Measurements from ENCODE around the gene SCAMP2.
"Not testable (repeated sequence)": the region's sequence is repeated elsewhere in the genome, so short reads cannot be mapped to it uniquely, and the experiment has no call there.

The SCAMP2 gene

DNA sequence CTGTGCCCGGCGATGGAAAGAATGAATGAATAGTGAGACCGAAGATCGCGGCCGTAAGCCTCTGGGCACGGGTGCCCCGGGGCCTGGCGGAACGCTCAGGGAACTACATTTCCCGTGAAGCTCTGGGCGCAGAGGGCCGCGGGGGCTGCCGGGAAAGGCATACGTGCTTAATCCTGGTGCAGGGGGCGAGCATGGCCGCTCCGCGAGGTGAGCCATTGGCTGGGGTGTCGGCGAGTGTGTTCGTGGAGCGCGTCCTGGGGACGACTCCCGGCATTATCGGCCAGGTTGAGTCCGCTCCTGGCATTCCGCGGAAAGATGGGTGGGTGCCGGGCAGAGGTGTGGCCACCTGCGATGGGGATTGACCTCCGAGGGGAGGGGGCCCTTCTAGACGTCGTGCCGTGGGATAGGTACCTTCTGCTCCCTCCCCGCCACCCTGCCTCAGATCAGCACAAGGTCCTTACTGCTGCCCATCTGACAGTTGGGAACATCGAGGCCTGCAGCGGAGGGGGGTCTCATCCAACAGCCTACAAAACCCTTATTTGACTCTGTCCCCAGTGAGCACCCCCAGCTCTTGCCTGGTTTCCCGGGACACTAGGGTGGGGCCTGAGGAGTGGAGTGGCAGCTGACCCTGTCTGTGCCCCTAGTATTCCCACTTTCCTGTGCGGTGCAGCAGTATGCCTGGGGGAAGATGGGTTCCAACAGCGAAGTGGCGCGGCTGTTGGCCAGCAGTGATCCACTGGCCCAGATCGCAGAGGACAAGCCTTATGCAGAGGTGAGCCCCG is 16.9 kb upstream of the SCAMP2 start, which contains the start of gene MPI:
Gene MPI, plus strand, starts transcription at position 160 of the 782 bp plus-strand sequence. Its CDS starts 32 bp downstream, at position 192.
- DNase-seq, result peak; percentile 84

DNA sequence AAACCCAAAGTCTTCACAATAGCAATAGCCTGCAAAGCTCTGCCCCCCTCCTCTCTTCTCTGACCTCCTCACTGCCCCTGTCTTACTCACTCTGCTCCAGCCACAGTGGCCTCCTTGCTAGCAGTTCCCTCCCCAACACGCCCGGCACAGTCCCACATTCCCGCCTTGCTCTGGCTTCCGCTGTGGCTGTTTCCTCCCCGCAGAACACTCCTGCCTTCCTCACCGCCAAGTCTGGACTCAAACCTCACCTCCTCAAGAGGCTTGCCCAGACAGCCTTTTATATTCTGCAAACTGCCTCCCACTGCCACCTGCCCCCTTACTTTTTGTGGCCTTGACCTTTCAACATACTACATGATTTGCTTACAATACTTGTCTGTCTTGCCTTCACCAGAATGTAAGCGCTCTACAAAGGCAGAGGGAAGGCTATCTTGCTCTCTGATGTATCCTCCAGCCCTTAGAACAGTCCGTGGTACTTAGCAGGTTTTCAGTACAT is 16.3 kb upstream of the SCAMP2 start:
- DNase-seq, result no peak

- no peak for DNase-seq
These were observed 15.6 kb upstream of the SCAMP2 start for GRCh38 chr15:74888716-74889115.

- DNase-seq, result not testable (repeated sequence)
These were observed 14.5 kb upstream of the SCAMP2 start for GRCh38 chr15:74887537-74888193.

GRCh38 chr15:74885461-74885860 is 12.3 kb upstream of the SCAMP2 start:
- DNase-seq, result no peak

DNA sequence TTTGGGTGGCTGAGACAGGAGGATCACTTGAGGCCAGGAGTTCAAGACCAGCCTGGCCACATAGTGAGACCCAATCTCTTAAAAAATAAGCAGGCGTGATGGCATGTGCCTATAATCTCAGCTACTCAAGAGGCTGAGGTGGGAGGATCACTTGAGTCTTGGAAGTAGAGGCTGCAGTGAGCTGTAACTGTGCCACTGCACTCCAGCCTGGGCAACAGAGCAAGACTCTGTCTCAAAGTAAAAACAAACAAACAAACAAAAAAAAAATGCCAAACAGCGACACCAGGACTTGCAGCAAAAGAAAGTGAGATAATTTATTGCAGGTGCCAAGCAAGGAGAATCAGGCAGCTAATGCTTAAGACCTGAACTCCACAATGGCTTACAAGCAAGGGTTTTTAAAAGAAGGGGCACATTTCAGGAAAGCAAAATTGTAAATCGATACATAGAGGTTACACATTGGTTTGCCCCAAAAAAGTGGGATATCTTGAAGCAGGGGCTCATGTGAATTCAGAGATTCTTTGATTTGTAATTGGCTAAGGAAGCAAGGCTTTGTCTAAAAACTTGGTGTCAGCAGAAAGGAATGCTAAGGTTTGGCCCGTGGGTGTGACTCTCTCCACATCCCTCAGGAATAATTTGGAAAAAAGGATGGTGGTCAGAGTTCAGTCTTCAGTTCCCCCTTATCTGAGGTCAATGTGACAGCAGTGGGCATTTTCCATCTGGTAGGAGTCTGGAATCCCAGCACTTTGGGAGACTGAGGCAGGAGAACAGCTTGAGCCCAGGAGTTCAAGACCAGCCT is 11.5 kb upstream of the SCAMP2 start:
- no peak for DNase-seq

GRCh38 chr15:74882528-74882927 is 9.4 kb upstream of the SCAMP2 start:
- no peak for DNase-seq

GRCh38 chr15:74878273-74878672 is 5.1 kb upstream of the SCAMP2 start:
- no peak for DNase-seq

DNA sequence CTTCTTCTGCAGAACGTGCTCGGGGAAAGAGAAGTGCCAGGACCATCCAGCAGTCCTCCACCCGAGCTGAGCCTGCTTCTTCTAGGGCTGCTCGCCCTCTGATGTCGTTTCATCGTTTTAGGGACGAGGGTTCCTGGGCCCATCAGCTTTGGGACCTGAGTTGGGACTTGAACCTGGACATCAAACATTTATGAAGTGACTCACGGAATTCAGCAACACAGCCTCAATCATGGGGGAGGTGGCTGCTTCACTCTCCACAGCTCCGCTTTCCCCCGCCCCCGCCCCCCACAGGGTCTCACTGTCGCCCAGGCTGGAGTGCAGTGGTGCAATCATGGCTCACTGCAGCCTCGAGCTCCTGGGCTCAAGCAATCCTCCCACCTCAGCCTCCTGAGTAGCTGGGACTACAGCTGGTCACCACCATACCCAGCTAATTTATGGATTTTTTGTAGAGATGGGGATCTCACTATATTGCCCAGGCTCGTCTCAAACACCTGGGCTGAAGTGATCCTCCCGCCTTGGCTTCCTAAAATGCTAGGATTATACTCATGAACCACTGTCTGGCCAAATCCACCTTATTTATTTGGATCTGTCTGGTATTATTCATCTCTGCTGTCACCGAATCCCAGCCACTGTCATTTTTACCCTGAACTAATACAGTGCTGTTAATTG is 725 bp upstream of the SCAMP2 start:
- DNase-seq, result no peak

DNA sequence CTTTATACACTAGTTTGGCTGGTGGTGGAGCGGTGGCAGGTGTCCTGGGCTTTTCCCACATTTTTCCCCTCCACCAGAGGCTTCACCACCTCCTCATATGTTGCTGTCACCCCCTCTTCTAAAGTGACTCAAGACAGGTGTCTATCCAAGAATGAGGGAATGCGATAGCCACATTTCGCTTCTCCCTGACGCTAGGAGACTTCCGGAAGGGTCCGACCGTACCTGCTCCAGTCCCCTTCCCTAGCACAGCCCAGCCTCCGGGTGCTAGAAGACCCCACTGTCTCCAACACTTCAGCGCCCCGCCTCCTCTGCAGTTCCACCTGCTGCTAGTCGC is 496 bp downstream of the SCAMP2 start:
- DNase-seq, result no peak

- DNase-seq, result no peak
These were observed 2.5 kb downstream of the SCAMP2 start for GRCh38 chr15:74870436-74871215.

DNA sequence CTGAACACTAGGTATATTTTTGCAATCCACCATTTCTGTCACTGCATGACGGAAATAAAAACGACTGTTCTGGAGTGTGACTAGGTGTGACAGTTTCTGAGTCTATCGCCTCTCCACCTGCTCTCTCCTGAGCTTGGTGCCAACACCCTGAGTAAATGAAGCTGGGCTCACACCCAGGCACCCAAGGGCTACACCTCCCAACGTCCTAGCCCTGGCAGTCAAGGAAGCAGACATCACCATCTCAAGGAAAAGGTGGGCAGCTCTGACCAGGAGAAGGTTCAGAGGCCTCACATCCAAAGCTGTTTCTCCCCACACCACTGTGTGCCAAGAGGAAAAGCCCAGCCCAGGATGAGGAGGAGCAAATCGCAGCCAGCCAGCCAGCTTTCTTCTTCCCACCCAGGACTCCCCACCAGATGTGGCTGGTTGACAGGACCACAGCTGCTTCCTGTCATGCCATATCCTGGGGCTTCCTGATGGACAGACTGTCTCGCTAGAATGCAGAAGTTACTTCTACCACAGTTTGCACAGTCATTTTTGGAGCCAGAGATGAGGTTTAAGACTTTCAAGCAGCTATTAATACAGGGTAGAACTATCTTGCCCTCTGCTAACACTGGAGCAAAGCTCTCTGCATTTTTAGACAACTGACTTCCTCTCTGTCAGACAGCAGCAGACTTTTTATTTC is 3.3 kb downstream of the SCAMP2 start:
- DNase-seq, result no peak

GRCh38 chr15:74869372-74869725 is 3.8 kb downstream of the SCAMP2 start:
- DNase-seq, result no peak

DNA sequence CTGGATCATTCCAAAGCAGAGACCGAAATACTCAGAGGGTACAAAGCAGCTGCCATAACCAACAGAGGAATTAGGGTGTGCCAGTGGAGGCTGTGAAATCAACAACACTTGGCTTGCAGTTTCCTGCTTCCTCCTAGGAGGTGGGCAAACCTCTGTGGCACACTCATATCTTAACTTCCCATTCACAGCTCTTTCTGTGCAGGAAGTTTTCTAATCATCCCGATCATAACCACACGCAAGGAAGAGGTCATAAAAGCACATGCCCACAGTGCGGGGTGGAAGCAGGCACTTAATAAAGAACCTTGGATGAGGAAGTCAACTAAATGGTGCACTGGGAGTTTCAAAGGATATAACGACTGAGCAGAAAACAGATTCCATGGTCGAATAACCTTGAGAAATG is 5.1 kb downstream of the SCAMP2 start:
- no peak for DNase-seq

- no peak for DNase-seq
These were observed 5.6 kb downstream of the SCAMP2 start for GRCh38 chr15:74867466-74868038.

DNA sequence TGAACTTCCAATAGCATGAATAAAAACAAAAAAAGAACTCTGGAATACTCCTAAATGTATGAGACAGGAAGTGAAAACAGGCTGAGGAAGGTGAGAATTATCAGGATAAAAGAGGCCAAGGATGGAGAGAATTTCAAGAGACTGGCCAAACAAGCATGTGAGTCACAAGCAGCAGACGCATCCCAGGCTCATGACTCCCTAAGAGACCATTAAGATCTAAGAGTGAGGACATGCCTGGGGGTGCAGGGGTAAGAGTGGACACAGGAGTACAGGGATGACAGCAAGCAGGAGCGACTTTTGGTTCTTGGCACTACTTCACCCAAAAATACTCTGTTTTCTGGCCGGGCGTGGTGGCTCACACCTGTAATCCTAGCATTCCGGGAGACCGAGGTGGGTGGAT is 7.1 kb downstream of the SCAMP2 start:
- DNase-seq, result no peak

GRCh38 chr15:74865316-74865715 is 7.8 kb downstream of the SCAMP2 start:
- no peak for DNase-seq

- no peak for DNase-seq
These were observed 8.9 kb downstream of the SCAMP2 start for GRCh38 chr15:74864296-74864695.

DNA sequence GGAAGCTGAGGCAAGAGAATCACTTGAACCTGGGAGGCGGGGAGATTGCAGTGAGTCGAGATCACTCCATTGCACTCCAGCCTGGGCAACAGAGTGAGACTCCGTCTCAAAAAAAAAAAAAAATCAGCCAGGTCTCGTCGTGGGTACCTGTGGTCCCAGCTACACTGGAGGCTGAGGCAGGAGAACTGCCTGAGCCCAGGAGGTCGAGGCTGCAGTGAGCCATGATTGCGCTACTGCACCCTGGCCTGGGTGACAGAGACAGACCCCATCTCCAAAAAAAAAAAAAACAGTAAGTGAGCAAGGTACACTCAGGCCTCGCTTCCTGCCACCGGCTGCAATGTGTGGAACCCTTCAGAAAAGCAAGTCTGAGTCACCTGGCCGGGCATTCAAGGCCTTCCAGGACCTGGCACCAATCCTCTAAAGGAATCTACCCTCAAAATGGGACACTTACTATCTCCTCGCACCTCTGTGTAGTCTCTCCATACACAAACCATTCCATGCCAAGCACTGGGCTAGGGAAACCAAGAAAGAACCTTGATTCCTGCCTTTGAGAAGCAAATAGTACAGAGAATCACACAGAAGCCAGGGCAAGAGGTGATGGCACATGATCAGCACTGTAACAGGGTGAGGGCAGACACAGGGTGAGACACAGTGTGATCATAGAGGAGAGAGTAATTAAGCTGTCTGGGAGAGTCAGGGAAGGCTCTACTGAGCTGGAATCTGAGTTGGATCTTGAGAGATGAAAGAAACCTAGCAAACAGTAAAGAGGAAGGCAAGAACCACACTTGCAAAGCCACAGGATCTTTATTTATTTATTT is 9.7 kb downstream of the SCAMP2 start:
- DNase-seq, result no peak

GRCh38 chr15:74858369-74858740 is 14.8 kb downstream of the SCAMP2 start:
- DNase-seq, result no peak
